Measurements from ENCODE around the gene CATSPERD. TPM values are rescaled to one million over a fixed set of nuclear protein-coding genes. Genes with fewer than 3 reads are reported as not detected.

CATSPERD gene, protein sequence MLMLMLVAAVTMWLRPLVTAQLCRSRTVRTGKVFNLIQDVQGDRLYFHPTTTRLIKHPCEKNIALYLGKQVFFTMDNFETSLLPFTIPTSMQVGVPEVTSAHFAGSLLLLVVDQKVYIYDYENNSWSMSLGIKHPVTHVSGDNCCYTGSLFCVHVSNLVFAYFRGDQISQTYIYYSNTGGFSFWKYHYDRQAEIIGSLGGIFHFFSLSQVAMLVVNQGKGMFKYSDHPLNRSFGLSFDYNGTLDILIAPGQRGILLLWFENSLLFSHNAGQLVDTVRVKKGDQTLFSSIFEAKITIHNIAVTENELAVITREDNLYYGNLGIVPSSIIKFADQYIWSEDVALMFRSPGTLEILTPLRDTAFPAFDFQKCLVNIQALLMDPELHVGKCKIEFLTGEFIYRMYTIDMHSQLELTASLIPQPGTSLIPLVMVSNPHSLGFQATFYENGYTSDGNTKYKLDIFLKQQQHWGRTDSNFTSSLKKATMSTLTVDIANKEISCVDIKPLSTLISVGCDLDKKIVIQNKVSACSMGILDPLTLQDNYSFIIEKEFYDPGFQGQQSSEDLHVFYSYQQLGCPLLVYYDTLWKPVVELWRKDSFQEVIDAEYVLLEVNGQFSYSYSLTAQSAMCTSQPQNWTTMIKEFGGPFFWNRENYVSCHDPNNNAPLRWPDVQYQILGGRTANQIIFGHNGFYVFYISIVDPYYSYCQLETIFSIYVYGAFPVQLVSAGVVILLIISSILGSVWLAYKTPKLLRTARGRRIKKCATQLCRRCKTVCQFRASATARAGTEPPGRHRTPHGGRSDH
- 0.05 TPM for total RNA-seq
- 0.05 TPM for polyA plus RNA-seq
- long read RNA-seq, donor 1: 0 reads
- long read RNA-seq, donor 2: 0 reads
- long read RNA-seq, donor 3: 0 reads
- long read RNA-seq, donor 4: 0 reads
- long read RNA-seq, donor 5: 0 reads
- long read RNA-seq, donor 6: 0 reads
- long read RNA-seq, donor 7: 0 reads
- long read RNA-seq, donor 8: 0 reads
- long read RNA-seq, donor 9: 0 reads
- long read RNA-seq, donor 10: 0 reads

DNA sequence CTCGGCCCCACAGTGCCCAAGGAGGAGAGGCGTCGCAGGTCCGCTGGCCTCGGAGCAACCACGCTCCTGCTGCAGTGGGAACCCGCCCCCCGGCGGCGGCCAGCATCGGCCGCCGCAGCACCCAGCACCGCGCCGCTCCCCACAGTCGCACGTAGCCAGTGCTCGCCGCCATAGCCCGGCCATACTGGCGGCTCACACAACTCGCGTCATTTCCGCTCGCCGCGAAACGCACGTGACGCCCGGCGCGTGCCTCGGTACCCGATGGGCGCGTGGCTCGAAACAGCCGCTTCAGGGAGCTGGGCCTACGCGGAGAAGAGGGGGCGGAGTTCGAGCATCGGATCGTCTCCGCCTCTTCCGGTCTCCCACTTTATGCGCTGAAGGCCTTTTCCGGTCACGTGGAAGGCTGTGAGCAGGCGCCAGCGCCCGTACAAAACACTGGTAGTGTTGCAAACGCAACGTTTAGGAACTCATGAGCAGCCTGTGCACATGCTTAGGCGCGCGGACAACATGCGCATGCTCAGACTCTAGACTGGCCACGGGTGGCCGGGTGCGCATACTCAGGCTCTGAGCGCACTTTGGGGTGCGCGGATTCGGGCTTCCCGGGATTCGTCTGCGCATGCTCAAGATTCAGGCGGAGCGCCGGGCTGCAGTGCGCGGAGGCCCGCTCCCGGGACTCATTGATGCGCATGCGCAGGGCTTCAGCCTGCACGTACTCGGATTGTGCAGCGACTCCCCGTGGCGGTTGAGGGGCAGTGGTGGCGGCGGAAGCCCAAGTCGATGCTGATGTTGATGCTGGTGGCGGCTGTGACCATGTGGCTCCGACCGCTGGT is at the start of gene CATSPERD, which contains the start of gene LONP1:
Gene CATSPERD (plus strand): TSS at position 677 of the 830 bp plus-strand sequence. CDS start 101 bp downstream, at position 778.
Gene LONP1 (minus strand): TSS at position 186 of the 830 bp plus-strand sequence. CDS start 14 bp downstream, at position 172.
- H3K4me3 ChIP-seq (ENCODE audit: low read length in 2 of 2): peak within 1 kb of the TSS; percentile 52 to 73
- WGBS: under 1% methylated on average over 90 of the region's 90 CpGs
- peak; percentile 98 to 100 (median 99) for DNase-seq (ENCODE audit: low read depth in 6 of 9, low spot score in 9 of 9)
- peak within 1 kb of the TSS; percentile 98 to 99 for H3K27ac ChIP-seq (ENCODE audit: low read depth in 1 of 2, low read length in 1 of 2)
- peaks cover 9 to 20% of the 10 kb centered on the region in 2 donors for H3K4me1 ChIP-seq (ENCODE audit: control insufficient read depth in 2 of 2, insufficient read depth in 2 of 2, low read length in 2 of 2)
- peaks cover 5 to 10% of the 10 kb centered on the region in 2 donors for H3K36me3 ChIP-seq (ENCODE audit: control insufficient read depth in 2 of 2, insufficient read depth in 2 of 2, low read length in 1 of 2)
- H3K9me3 ChIP-seq (ENCODE audit: control insufficient read depth in 2 of 2, insufficient read depth in 1 of 2, low read length in 1 of 2): no peaks in the 10 kb centered on the region
- no peaks in the 10 kb centered on the region for H3K27me3 ChIP-seq (ENCODE audit: control insufficient read depth in 2 of 2, insufficient read depth in 1 of 2, low read length in 1 of 2)

DNA sequence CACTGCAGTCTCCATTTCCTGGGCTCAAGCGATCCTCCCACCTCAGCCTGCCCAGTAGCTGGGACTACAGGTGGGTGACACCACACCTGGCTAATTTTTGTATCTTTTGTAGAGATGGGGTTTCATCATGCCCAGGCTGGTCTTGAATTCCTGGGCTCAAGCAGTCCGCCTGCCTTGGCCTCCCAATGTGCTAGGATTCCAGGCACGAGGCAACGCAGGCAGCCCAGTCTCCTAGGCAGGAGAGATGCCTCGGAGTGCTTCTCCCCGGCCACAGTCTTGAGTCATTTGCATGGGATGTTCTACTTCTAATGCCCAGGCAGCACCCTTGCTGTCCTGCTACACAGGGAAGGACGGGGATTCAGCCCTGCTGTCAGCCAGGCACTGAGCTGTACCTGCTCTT is 48.8 kb upstream of the CATSPERD start:
- no peak overlapping the region for H3K4me3 ChIP-seq (ENCODE audit: low read length in 2 of 2)
- no peak overlapping the region for H3K27ac ChIP-seq (ENCODE audit: low read depth in 1 of 2, low read length in 1 of 2)
- H3K4me1 ChIP-seq (ENCODE audit: control insufficient read depth in 2 of 2, insufficient read depth in 2 of 2, low read length in 2 of 2): no peaks in the 10 kb centered on the region
- H3K9me3 ChIP-seq (ENCODE audit: control insufficient read depth in 2 of 2, insufficient read depth in 1 of 2, low read length in 1 of 2): no peaks in the 10 kb centered on the region
- WGBS: 96% methylated on average over 7 of the region's 7 CpGs
- DNase-seq (ENCODE audit: low read depth in 6 of 9, low spot score in 9 of 9): no peak
- H3K36me3 ChIP-seq (ENCODE audit: control insufficient read depth in 2 of 2, insufficient read depth in 2 of 2, low read length in 1 of 2): peaks cover 37 to 51% of the 10 kb centered on the region in 2 donors
- H3K27me3 ChIP-seq (ENCODE audit: control insufficient read depth in 2 of 2, insufficient read depth in 1 of 2, low read length in 1 of 2): no peaks in the 10 kb centered on the region

DNA sequence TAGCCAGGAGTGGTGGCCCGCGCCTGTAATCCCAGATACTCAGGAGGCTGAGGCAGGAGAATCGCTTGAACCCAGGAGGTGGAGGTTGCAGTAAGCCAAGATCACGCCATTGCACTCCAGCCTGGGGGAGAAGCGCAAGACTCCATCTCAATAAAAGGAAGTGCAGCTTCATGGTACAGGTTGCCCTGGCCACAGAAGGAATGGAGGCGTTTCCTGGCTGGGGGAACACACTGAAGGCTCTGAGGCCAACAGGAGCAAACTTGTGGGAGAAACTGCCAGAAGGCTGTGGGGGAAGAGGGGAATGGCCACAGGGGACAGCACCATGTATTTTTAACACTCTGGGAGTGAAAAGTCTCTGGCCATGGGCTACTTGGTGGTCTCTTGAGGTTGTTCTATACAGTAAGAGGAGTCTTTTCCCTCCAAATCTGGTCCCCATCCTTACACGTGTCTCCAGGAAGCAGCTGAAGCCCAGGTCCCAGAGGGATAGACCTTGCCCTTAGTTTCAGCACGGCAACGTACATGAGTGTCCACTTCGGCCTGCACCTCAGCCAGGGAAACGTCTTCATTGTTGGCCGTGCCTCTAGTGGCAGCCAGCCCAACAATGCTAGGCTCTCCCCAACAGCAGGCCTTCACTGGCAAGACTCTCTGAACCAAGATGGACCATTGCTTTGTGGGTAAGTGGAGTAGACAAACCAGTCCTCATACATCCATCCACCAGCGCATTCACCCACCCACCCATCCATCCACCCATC is 47.6 kb upstream of the CATSPERD start:
- H3K4me1 ChIP-seq (ENCODE audit: control insufficient read depth in 2 of 2, insufficient read depth in 2 of 2, low read length in 2 of 2): no peaks in the 10 kb centered on the region
- H3K4me3 ChIP-seq (ENCODE audit: low read length in 2 of 2): no peak overlapping the region
- no peaks in the 10 kb centered on the region for H3K27me3 ChIP-seq (ENCODE audit: control insufficient read depth in 2 of 2, insufficient read depth in 1 of 2, low read length in 1 of 2)
- H3K36me3 ChIP-seq (ENCODE audit: control insufficient read depth in 2 of 2, insufficient read depth in 2 of 2, low read length in 1 of 2): peaks cover 24 to 39% of the 10 kb centered on the region in 2 donors
- no peaks in the 10 kb centered on the region for H3K9me3 ChIP-seq (ENCODE audit: control insufficient read depth in 2 of 2, insufficient read depth in 1 of 2, low read length in 1 of 2)
- H3K27ac ChIP-seq (ENCODE audit: low read depth in 1 of 2, low read length in 1 of 2): no peak overlapping the region
- DNase-seq (ENCODE audit: low read depth in 6 of 9, low spot score in 9 of 9): no peak
- WGBS: 98% methylated on average over 13 of the region's 13 CpGs

DNA sequence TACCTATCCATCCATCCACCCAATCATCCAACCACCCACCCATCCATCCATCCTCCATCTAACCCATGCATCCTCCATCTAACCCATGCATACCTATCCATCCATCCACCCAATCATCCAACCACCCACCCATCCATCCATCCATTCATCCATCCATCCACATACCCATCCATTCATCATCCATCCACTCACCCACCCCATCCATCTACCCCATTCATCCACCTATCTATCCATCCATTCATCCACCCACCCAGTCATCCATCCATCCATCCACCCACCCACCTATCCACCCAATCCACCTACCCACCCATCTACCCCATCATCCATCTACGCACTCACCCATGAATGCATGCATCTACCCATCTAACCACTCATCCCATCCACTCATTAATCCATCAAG is 46.7 kb upstream of the CATSPERD start:
- no peak overlapping the region for H3K4me3 ChIP-seq (ENCODE audit: low read length in 2 of 2)
- DNase-seq (ENCODE audit: low read depth in 6 of 9, low spot score in 9 of 9): no peak
- H3K36me3 ChIP-seq (ENCODE audit: control insufficient read depth in 2 of 2, insufficient read depth in 2 of 2, low read length in 1 of 2): peaks cover 18 to 33% of the 10 kb centered on the region in 2 donors
- no peaks in the 10 kb centered on the region for H3K9me3 ChIP-seq (ENCODE audit: control insufficient read depth in 2 of 2, insufficient read depth in 1 of 2, low read length in 1 of 2)
- 100% methylated on average over 1 of the region's 1 CpG for WGBS
- no peak overlapping the region for H3K27ac ChIP-seq (ENCODE audit: low read depth in 1 of 2, low read length in 1 of 2)
- H3K4me1 ChIP-seq (ENCODE audit: control insufficient read depth in 2 of 2, insufficient read depth in 2 of 2, low read length in 2 of 2): no peaks in the 10 kb centered on the region
- no peaks in the 10 kb centered on the region for H3K27me3 ChIP-seq (ENCODE audit: control insufficient read depth in 2 of 2, insufficient read depth in 1 of 2, low read length in 1 of 2)

DNA sequence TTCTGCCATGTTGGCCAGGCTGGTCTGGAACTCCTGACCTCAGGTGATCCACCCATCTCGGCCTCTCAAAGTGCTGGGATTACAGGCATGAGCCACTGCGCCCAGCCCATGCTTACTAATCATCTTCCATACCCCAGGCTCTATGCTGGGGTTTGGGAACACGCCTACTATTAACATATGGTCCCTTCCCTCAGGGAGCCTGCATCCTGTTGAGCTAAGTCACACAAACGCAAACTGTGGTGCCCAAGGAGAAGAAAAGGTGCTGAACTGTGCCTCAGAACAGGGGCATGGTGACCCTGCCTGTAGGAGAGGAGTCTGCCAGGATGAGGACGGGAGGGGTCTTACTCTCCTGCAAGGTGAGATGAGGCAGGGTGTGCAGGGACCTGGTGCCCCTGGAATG is 45.7 kb upstream of the CATSPERD start:
- WGBS: 96% methylated on average over 5 of the region's 5 CpGs
- Histone ChIP-seq H3K27me3 (ENCODE audit: control insufficient read depth in 2 of 2, insufficient read depth in 1 of 2, low read length in 1 of 2) (no peaks in the 10 kb centered on the region), H3K4me3 (ENCODE audit: low read length in 2 of 2) (no peak overlapping the region), H3K36me3 (ENCODE audit: control insufficient read depth in 2 of 2, insufficient read depth in 2 of 2, low read length in 1 of 2) (peaks cover 8 to 24% of the 10 kb centered on the region in 2 donors), H3K4me1 (ENCODE audit: control insufficient read depth in 2 of 2, insufficient read depth in 2 of 2, low read length in 2 of 2) (peaks cover 5 to 6% of the 10 kb centered on the region in 2 donors), H3K9me3 (ENCODE audit: control insufficient read depth in 2 of 2, insufficient read depth in 1 of 2, low read length in 1 of 2) (no peaks in the 10 kb centered on the region), H3K27ac (ENCODE audit: low read depth in 1 of 2, low read length in 1 of 2) (no peak overlapping the region)
- no peak for DNase-seq (ENCODE audit: low read depth in 6 of 9, low spot score in 9 of 9)

DNA sequence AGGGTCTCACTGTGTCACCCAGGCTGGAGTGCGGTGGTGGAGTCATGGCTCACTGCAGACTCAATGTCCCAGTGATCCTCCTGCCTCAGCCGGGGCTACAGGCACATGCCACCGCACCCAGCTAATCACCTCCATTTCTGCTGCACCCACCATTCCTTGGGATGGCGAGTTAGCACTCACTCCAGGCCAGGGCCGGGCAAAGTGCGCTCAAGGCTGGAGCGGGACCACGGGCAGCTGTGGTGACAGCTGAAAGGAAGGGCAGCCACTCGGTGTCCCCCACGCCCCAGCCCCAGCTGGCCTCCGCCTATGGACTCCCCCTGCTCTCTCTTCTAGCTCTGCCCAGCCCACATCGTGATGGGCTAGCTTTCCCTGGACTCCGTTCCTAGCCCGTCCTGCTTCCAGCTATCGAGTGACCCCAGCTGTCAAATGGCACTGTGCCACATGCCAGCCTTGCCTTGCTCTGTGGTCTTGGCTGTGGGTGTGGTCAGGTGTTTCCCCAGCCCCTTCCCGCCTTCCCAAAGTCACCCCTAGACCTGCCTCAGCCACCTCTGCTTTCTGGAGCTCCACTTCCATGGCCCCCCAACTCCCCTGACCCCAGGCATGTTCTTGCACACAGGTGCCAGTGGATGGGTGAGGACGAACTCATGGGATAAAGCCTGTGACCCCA is 44.2 kb upstream of the CATSPERD start:
- Histone ChIP-seq H3K27ac (ENCODE audit: low read depth in 1 of 2, low read length in 1 of 2) (no peak overlapping the region), H3K27me3 (ENCODE audit: control insufficient read depth in 2 of 2, insufficient read depth in 1 of 2, low read length in 1 of 2) (peaks cover 0 to 2% of the 10 kb centered on the region in 2 donors), H3K4me3 (ENCODE audit: low read length in 2 of 2) (no peak overlapping the region), H3K36me3 (ENCODE audit: control insufficient read depth in 2 of 2, insufficient read depth in 2 of 2, low read length in 1 of 2) (peaks cover 5 to 13% of the 10 kb centered on the region in 2 donors), H3K4me1 (ENCODE audit: control insufficient read depth in 2 of 2, insufficient read depth in 2 of 2, low read length in 2 of 2) (peaks cover 12 to 13% of the 10 kb centered on the region in 2 donors), H3K9me3 (ENCODE audit: control insufficient read depth in 2 of 2, insufficient read depth in 1 of 2, low read length in 1 of 2) (peaks cover 0 to 6% of the 10 kb centered on the region in 2 donors)
- DNase-seq (ENCODE audit: low read depth in 6 of 9, low spot score in 9 of 9): no peak
- WGBS: 95% methylated on average over 17 of the region's 17 CpGs

DNA sequence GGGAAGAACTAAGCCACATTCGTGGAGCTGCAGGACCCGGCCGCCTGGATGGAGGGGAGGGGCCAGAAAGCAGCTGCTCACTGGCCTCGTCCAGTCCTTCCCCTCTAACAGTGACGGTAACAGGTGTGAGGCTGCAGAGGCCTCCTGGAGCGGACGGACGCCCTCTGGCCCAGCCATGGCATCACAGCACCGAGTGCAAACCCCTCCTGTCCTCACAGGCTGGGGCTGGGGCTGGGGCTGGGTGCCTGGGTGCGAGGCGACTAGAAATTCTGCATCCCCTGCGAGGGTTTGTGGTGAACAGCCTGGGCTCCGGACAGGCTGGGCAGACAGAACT is 43.7 kb upstream of the CATSPERD start:
- Histone ChIP-seq H3K27ac (ENCODE audit: low read depth in 1 of 2, low read length in 1 of 2) (no peak overlapping the region), H3K36me3 (ENCODE audit: control insufficient read depth in 2 of 2, insufficient read depth in 2 of 2, low read length in 1 of 2) (peaks cover 5 to 9% of the 10 kb centered on the region in 2 donors), H3K9me3 (ENCODE audit: control insufficient read depth in 2 of 2, insufficient read depth in 1 of 2, low read length in 1 of 2) (peaks cover 0 to 6% of the 10 kb centered on the region in 2 donors), H3K4me1 (ENCODE audit: control insufficient read depth in 2 of 2, insufficient read depth in 2 of 2, low read length in 2 of 2) (peaks cover 15% of the 10 kb centered on the region in 2 donors), H3K4me3 (ENCODE audit: low read length in 2 of 2) (no peak overlapping the region), H3K27me3 (ENCODE audit: control insufficient read depth in 2 of 2, insufficient read depth in 1 of 2, low read length in 1 of 2) (peaks cover 0 to 3% of the 10 kb centered on the region in 2 donors)
- DNase-seq (ENCODE audit: low read depth in 6 of 9, low spot score in 9 of 9): no peak
- WGBS: 93% methylated on average over 13 of the region's 13 CpGs

All from thymus (tissue), 14 donors.